NK-92 treated with Interleukin-12 subunit alpha and Interleukin-12 subunit beta, amount 100 ng/mL, for 24 hours (cell line): ENCODE measurements around the gene ACTG1.
A peak's percentile ranks its signal among the peaks of the same experiment; 100 is the strongest.

ENCODE experiments used
- DNase-seq: peaks from one replicate; lab custom pipeline; 2025; lab: John Stamatoyannopoulos, UW

Gene ACTG1

DNA sequence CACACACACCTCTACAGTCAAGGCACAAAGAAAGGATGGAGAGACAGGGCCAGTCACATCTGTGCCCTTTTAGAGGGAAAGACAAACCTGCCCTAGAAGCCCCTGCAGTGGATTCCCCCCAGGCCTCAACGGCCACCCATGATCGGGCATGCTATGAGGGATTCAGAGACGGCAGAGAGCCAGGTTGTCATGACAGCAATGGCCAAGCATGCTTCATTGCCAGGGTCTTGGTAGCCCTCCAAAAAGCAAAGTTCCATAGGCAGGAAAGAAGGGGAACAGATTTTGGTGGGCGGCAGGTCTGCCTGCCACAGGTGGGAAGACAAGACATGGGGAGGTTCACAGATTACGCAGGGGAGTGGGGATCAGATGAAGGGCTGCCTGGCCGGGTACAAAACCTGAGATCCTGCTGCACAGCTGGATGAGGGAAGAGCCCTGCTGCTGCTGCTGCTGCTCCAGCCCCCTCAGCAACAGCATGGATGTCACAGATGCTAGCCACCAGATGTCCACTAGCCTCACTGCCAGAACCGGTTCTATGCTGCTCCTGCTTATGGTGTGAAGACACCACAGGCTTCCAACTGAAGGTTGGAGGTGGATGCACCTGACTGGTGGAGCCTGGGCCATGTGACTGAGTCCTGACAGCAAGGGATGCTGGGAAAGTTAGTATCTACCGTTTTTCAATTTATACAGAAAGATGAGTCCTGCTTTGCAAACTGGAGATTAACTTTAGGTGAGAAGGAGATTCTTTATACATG, 17.8 kb downstream of the ACTG1 start:
- peak; percentile 32 for DNase-seq

GRCh38 chr17:81493198-81494038, 19.2 kb downstream of the ACTG1 start:
- DNase-seq = no peak

DNA sequence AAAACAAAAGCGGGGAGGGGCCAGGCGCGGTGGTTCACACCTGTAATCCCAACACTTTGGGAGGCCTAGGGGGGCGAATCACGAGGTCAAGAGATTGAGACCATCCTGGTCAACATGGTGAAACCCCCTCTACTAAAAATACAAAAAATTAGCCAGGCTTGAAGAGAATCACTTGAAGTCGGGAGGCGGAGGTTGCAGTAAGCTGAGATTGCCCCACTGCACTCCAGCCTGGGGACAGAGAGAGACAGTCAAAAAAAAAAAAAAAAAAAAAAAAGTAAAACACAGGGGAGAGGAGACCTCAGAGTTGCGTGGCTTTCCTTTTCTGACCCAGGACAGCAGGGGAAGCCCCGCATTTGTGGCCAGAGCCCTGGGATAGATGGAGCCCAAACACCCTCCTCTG, 19.9 kb downstream of the ACTG1 start:
- DNase-seq = no peak

DNA sequence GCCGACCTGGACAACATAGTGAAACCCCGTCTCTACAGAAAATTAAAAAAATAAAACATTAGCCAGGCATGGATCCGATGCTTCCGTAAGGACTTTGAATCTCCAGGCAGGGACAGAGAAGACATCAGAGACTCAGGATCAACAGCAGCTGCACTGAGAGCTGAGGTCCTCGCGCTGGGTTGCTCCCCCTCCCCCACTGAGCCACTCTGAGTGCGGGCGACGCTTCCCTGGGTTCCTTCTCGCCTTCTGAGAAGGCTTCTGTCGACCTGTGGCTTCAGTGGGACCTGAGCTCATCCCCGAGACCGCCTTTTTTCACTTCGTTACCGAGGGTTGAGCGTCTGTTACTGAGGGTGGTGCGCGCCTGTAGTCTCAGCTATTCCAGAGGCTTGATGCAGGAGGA, 20.4 kb downstream of the ACTG1 start:
- DNase-seq = no peak

DNA sequence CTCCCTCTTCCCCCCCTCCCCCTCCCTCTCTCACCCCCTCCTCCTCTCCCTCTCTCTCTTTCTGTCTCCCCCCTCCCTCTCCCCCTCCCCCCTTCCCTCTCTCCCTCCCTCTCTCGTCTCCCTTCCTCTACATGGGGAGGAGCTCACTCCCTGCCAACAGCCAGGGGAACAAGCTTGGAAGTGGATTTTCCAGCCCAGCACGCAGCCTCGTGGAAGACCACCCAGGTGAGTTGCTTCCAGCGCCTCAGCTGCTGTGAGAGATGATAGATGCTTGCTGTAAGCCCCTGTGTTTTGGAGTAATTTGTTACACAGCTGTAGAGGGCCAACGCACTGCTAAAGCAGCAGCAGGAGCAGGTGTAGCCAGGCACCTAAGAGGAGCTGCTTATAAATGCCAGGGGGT, 20.8 kb downstream of the ACTG1 start:
- no peak for DNase-seq

DNA sequence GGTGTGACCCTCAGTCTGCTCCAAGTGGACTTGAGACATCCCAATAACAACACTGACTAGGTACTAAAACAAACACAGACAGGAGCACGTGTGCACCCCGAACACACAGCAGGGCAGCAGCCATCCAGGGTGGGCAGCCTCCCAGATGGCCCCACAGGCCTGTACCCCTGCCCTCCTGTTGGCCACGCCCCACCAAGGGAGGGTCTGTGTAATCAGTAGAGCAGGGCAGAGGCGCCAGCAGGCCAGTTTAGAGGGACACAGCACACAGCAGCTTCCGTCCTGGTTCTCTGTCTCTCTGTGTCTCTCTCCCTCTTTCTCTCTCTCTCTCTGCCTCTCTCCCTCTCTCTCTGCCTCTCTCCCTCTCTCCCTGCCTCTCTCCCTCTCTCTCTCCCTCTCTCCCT, 21.4 kb downstream of the ACTG1 start:
- no peak for DNase-seq

DNA sequence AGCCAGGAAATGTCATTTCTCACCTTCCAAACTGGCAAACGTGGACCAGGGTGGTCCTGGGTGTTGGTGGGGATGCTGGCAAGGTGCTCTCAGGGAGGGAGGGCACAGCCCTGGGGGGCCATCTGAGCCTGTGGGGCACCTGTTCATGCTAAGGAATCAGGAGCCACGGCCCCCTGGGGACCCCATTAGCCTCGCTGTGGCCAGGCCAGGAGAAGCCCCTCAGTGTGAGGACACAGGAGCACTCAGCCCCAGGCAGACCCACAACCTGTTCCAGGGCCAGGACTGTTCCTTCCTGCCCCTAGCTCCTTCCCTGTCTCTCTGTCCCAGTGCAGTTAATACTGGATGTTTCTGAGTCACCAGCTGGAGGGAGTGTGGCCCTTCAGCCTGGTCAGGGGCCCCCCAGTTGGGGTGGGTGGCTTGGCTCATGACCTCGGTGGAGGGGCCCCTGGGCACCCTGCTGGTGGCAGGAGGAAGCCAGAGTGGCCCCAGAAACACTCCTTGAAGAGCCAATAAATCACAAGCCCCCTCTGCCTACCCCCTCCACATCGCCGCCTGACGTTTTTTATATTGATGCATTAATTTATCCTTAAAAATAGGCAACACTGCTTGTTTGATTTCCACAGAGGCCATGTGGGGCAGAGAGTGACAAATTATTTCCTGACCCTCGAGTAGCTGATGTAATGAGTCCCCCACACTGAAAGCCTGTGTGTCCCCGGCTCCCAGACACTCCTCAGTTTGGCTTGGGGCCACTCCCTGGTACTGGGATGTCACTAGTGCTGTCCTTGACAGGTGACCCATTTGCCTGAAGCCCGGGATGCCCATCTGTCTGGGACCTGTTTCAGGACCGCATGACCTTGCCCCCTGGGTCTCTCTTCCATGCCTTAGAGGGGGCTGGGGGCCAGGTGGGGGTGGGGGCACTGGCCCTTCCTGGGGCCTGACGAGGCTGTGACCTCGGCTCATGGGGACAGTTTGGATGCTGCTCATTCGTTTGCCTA, 22.3 kb downstream of the ACTG1 start:
- no peak for DNase-seq

GRCh38 chr17:81489012-81489997, 23.3 kb downstream of the ACTG1 start:
- no peak for DNase-seq

DNA sequence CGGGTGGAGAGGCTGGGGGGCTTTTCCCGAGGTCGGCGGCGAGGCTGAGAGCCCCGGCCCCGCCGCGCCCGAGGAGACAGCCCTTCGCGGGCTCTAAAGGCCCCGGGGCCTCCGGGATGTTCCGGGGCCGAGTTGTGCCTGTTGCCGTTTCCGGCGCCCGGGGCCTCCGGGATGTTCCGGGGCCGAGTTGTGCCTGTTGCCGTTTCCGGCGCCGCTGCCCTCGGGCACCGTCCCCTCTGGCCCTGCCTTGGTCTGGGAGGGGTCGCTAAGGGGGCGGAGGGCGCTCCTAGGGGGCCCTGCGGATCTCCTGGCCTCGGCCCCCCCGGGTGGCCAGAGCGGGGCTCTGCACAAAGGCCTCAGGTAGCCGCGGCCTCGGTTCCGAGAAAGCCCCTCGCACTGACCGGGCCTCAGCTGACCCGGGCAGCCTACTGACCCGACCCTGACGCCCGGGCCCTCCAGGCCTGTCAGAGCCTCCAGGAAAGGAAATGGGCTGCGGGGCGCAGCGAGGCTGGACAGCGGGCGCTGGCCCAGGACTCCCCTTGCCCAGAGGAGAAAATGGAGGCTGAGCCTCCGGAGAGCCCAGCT, 24.2 kb downstream of the ACTG1 start:
- DNase-seq = no peak

GRCh38 chr17:81487487-81488275, 24.9 kb downstream of the ACTG1 start:
- DNase-seq = peak; percentile 65

- no peak for DNase-seq
Observed at GRCh38 chr17:81487089-81487486, 25.5 kb downstream of the ACTG1 start.

DNA sequence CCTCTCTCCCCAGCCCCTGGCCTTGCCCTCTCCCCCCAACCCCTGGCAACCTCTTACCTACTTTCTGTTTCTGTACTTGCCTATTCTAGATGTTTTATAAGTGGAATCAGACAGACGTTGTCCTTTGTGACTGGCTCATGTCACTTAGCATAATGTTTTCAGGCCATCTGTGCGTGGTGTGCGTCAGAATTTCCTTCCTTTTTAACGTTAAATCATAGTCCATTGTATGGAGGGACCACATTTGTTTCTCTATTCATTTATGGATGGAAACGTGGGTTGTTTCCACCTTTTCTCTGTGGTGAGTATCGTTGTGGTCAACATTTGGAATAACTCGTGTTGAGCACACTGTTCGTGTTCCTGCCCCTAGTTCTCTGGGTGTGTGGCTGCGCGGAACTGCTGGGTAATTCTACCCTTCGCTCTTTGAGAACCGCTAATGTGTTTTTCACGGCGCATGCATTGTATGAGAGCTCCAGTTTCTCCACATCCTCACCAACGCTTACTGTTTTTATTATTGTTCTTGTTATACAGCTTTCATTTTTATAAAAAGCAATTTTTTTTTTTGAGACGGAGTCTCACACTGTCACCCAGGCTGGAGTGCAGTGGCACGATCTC, 26.3 kb downstream of the ACTG1 start:
- DNase-seq = no peak

DNA sequence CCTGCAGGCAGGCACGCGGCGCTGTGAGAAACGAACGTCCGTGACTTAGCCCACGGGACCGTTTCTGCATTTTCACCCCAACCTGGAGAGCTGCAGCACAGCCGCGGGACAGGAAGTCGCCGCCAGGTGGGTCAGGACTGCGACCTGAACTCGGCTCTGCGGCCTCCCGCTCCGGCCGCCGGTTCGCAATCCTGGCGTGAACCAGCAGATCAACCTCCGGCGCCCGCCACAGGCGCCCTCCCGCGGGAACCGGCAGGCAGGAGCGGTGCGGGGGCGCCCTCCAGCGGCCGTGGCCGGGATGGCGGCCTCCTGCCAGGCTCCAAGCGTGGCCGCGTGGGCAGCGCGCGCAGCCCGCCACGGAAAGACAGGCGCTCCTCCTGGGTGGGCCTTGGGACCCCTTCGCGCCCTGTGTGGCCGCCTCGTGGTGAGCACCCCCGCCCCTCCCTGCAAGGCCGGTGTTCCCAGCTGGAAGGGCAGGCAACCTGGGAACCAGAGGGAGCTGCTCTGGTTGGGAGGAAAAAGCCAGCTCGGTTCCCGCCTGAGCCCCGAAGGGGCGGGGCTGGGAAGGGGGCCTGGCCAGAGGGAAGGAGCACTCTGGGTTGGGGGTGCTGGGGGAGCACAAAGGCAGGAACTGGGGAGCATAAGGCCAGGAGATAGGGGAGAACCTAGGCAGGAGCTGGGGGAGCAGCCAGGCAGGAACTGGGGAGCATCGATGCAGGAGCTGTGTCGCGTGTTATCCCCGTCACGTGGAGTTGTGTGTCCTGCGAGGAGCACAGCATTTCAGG, 28.2 kb downstream of the ACTG1 start:
- DNase-seq = peak; percentile 75

- DNase-seq = no peak
Observed at GRCh38 chr17:81483862-81484194, 28.8 kb downstream of the ACTG1 start.

- DNase-seq = no peak
Observed at GRCh38 chr17:81483085-81483861, 29.3 kb downstream of the ACTG1 start.

- no peak for DNase-seq
Observed at GRCh38 chr17:81482673-81483072, 29.9 kb downstream of the ACTG1 start.

DNA sequence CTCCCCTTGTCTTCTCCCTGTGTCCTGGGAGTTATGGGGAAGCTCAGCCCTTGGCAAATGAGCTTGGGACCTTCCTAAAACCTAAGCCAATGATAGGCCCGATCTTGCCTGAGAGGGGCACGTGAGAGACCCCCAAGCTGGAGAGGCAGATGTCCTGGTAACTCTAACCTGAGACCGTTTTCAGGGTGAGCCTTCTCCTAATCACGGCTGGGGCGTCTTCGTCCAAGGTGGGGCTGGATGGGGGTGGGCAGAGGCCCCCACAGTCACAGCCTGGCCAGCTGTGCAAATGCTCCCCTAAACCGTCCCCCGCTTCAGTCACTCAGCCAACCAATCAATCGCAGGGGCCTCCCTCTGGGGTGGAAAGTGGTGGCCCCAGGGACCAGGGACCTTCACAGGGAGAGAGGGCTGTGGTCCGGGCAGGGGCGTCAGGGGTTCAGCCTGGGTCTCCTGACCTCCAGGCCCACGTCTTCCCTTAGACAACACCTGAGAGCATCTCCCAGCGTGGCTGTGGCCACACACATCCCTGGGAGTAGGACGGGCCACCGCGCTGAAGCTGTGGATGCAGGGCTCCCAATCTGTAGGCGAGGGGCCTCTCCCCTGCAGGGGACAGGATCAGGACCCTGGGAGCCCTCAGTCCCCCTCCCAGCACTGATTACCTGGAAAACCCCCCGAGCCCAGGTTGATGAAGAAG, 30.6 kb downstream of the ACTG1 start:
- no peak for DNase-seq
